HG02885 (cell line): ENCODE data around the gene FYN.
A peak's percentile ranks its signal among the peaks of the same experiment; 100 is the strongest.

Experiments
- ATAC-seq: cut with Tn5 transposase; IDR thresholded peaks from one replicate; pipeline ENCODE4 v1.9.1; 2021; ENCODE audit warnings: mild to moderate bottlenecking; ENCODE audit not compliant: unreplicated experiment, poor library complexity

FYN gene

DNA sequence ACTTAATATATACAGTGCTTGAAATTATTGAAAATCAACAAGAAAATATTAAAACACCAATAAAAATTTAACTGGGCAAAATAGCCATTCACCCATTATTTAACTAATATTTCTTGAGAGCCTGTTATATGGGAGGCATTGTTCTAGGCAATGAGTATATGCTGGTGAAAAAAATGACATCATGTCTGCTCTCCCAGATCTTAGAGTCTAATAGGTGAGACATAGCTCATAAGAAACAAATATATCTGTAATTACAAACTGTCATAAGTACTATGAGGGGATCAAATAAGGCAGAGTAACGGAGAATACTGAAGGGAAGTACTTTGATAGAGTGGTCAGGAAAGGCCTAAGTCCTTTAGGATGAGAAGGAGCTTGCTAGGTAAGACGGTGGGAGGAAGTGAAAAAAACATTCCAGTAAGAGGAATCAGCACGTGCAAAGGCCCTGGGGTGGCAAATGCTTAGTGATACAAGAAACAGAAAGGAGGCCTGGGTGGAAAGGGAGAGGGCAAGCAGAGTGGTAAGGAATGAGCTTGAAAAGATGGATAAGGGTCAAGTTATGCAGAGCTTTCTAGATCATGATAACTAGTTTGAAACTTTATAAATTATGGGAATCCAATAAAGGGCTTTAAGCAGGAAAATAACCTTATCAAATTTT, 12.2 kb upstream of the FYN start:
- no peak for ATAC-seq

DNA sequence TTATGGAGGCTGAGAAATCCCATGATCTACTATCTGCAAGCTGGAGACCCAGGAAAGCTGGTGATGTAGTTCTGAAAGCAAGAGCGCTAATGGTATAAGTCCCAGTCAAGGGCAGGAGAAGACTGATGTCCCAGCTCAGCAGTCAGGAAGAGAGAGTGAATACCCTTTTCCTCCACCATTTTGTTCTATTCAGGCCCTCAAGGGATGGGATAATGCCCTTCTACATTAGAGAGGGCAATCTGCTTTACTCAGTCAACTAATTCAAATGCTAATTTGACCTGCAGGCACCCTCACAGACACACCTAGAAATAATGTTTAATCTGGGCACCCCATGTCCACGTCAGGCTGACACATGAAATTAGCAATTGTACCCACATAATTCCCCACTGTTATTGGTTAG, 10.8 kb upstream of the FYN start:
- no peak for ATAC-seq

DNA sequence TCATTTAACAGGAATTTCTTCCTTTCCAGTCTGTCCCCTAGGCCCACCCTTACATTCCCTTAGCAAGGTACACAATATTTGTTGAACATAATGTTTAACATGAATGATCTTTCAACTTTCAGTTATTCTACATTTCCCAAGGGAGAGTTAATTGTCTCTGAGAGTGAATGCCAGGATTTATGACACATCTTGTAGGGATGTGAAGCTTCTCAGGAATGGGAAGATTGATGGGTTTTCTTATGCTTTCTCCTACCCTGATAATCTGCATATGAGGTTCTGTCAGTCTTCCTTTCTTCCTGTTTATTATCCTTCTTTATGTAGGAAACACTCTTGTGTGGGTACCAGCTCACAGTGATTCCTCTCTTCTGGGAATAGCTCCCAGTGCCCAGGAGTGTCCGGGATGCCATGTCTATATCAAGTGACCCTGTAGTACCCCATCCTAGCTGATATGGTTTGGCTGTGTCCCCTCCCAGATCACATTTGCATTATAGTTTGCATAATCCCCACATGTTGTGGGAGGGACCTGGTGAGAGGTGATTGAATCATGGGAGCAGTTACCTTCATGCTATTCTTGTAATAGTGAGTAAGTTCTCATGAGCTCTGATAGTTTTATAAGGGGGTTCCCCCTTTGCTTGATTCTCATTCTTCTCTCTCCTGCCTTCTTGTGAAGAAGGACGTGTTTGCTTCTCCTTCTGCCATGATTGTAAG, 7.1 kb upstream of the FYN start:
- ATAC-seq, result no peak

DNA sequence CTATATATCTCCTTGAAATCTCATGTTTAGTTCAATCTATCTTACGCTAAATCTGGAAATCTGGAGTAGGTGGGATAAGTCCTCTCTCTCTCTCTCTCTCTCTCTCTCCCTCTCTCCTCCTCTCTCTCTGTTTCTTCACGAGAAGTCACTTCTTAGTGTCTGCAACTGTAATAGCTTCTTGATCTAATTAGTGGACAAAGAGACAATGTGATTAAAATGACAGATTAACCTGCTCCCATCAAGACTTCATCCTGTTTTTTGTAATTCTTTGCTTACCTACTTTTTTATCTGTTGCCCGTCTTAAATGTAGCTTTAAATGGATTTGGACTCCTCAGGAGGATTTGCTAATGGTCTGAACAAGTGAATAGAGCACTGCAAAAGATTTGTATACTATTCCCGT, 2.5 kb upstream of the FYN start:
- ATAC-seq, result no peak

DNA sequence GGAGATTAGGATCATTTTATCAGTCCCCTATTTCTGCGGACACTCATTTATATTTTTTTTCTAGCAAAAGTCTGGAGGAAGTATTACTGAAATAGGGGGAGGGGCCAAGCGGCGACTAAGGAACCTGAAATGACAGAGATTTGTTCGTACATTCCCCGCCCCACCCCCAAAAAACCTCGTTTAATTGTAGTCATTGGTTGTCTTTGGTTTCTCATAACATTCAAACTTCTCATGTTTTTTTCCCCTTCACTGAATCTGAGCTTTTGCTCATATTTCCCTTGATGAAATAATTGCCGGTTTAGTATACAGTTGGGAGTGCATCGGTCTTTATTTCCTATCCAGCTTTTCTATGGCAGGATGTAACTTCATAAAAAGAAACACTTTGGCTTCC, 768 bp upstream of the FYN start:
- no peak for ATAC-seq

DNA sequence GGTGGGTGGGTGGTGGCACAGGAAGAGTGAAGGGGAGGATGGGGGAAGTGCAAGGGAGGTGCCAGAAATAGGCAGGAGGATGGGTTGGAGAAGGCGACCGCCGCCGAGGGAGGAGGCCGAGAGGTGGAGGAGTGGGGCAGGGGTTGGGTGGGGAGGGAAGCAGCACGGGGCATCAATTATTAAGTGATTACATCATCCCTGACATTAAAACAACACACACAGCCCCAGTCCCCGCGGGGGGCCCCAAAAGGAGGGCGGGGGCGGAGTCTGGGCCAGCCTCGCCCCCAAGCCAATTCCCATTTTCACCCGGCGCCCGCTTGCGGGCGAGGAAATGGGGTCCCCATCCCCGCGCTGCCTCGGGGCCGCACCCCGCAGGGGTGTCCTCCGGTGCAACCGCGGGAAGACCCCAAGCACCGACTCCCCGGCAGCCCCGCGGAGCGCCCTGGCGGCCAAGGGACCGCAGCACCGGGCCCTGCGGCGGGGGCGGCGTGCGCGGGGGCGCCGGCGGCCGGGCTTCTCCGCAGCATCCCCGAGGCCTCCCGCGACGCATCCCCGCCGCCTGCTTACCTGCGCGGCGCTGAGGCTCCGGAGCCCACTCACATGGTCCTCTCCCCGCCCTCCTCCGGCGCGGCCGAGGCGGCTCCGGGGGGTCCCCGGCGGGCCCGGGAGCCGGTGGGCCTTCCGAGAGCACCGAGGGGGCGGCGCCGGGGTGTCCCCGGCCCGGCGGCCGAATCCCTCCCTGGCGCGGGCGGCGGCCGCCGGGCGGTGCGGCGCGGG, 663 bp downstream of the FYN start:
- ATAC-seq, result peak; percentile 24

DNA sequence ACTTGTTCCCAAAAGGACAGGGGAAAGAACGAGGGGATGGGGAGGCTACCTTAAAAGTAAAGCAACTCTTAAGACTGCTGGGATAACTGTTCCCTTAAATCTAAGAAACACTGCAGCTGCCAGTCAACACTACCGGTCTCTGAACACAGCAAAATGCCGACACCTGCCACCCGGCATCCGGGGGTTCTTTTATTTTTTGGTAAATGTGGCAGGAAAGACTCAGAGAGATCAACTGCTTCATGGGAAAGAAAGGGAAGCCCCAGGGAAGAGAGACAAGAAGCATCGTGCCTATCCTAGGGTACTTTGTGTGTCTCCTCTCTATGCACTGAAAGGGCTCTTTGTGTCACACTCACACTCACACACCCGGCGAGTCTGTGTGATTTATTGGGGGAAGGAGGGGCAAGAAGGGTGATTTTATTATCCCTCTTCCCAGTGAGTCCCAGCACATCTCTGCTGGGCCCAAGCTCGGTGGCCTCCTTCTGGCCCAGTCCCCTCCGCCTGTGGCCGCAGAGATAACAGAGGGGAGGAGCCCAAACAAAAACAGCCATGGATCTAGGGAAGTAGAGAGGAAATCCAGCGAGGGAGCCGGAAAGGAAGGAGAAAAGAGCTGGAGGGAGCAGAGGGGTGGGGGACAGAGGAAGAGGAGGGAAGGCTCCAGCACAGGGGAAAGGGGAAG, 1.4 kb downstream of the FYN start:
- ATAC-seq, result no peak

DNA sequence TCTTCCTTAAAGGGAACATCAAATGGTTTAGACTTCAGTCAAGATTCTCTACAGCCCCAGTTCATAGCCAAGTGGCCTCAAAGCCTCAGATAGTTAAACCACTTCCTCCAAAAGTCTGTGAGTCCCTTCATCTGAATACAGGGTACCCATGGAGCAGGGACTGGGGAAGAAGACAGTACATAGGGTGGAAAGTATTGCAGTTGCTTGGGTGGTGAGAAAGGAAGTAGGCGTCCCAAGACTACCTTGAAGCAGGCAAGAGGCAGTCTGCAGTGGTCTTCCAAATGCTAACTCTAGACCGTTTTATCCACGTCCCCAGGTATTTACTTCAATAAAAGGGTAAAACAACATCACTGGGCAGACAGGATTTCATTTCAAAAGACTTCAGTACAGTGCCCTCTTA, 2.0 kb downstream of the FYN start:
- ATAC-seq, result peak; percentile 19

DNA sequence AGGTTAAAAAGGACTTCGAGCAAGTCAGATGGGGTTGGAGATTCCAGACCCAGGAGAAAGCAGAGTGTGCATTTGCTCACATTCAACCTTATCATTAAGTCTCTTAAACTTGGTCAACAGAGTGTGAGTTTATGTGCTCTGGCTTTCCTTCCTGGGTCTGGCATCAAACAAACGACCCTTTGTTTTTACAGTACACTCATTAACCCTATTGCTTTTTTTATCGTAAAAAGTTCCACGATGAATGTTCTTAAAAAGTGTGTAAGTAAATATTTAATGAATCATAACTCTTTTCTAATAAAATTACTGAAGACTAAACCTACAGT, 2.5 kb downstream of the FYN start:
- no peak for ATAC-seq

DNA sequence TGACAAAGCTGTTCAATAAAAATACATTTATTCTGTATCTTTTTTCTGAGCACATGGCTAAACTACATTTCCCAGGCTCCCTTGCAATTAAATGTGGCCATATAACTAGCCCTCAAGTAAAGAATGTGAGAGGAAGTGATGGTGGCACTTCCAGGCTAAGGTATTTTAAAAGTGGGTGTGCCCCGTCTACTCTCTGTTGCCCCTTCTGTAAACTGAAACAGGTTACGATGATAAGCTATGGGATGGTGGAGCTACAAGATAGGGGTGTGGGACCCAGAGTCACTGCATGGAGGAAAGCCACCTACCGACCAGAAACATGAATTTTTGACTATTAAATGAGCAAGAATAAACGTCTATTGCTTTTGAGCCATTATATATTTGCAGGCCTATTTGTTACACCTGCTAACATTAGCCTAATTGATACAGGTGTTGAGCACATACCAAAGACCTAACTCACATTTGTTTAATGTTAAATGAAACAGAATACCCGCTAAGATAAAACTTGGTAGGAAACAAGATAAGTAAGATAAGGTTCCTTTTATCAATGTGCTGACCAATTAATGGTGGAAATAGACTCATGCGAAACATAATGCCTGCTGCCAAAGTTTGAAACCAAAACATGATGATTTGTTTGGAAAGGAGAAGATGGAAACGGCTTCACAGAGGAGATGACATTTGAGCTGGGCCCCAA, 3.1 kb downstream of the FYN start:
- no peak for ATAC-seq

DNA sequence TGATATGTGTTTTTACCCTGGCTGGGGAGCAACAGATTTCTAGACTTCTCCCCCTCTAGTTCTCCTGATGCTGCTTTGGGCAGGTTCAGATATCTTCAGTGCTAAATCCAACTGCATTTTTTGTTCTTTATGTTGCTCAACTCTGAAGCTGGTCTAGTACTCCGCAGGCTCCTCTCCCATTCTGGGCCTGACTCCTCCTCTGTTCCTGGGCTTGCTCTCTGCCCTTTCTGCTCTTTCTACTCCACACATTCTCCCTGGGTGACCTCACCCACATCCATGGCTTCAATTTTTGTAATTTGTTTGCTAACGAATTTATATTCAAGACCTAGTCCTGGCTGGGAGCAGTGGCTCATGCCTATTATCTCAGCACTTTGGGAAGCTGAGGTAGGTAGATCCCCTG, 6.4 kb downstream of the FYN start:
- no peak for ATAC-seq

DNA sequence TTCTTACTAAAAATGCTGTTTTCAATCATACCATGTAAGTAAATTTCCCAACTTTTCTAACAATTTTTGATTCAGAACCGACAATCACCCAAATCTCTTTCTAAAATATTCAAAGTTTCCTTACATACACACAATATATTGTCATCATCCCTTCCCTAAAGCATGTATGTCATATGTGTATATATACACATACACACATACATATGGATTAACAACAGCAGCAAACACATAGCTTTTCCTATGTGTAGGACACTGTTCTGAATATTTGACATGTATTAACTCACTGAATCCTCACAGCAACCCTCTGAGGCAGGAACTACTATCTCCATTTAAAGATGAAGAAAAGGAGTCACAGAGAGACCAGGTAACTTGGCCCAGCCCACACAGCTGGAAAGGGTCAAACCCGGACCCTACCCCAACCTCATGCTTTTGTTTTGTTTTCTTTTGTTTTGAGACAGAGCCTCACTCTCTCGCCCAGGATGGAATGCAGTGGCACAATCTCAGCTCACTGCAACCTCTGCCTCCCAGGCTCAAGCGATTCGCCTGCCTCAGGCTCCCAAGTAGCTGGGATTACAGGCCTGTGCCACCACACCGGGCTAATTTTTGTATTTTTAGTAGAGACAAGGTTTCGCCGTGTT, 7.2 kb downstream of the FYN start:
- no peak for ATAC-seq

DNA sequence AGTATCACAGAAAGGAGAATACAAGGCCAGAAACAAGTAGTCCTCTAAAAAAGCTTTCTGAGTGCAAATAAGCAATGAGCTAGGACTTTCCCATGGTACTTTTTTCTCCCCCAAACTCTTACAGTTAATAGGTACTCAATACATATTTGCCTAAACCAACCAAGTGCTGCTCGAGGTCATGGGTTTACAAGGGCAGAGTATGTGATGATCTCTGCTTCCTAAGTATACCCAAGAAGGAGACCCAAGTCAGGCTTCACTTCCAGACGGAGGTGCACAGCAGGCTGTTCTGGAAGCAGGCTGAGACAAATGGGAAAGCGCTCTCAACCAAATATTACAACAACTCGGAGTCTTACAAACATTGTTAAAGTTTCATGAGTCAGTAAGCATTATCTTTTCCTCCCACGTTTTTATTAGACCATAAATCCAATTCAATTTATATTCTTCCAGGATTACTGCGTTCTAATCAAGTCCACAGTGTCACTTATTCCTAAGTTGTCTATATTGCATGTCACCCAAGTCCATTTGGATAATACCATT, 8.1 kb downstream of the FYN start:
- ATAC-seq, result peak; percentile 55

DNA sequence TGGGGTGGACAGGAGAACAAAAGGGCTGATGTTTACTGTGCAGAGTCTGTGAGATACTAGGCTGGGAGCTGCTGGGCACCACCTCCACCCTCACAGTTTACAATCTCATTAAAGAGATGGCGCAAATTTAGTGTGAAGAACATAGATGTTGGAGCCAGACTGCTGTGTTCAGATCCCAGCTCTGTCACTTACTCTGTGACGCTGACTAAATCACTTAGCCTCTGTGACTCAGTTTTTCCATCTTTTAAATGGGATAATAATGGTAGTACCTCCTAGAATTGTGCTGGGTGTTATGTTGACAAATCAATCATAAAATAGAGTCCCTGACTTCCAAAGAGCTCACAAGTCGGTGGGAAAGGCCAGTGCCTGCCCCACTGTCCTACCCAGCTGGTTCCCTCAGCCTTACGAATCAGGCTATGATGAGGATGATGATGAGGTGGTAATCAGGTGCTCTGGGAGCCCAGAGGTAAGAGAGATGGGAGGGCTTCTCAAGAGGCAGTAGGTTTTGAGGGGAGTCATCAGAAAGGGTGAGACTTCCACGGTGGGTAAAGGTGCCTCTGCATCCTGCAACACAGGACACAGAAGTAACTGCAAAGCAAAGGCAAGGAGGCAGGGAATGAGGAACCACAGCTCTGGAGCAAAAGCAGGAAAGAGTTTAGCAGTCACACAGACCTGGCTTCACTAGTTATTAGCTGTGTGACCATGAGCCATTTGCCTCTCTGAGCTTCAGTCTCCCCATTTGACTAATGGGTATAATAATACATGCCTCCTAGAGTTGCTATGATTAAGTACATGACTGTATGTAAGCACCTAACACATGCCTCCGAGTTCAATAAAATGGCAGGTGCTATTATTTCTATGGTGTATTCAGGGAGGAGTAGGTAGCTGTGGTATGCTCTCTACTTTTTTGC, 8.9 kb downstream of the FYN start:
- ATAC-seq, result peak; percentile 51

DNA sequence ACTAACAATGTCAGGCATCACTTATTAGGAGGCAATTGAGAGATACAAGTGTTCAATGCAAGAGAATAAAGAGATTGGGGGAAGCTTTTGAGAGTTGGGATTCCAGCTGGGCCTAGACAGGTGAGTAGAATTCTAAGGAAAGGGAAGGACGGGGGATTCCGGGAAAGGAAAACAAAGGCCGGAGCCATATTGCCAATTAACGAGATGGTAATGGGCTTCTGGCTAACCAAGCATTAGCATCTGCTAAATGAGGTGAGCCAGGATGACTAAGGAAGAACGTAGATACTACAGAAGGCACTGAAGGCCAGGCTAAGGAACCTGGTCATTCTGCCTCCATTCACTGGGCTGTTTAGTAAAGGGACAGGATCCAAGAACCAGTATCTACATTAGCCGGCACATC, 10.5 kb downstream of the FYN start:
- no peak for ATAC-seq

DNA sequence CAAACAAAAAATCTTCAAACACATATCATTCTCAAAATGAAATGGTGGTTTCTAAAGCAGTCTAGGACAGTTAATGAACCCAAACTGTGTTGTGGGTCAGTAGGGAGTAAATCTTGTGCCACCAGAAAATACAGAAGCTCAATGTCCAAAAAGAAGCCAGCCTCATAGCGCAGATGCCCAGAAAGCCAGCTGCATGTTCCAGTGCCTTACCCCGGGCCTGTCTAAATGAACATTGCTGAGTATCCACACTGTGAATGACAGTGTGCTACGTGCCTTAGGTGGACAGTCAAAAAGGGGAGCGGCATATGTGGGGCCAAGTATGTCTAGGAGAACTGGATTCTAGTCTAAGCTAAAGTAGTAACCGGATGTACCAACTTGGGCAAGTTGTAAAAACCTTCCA, 10.9 kb downstream of the FYN start:
- ATAC-seq, result no peak

DNA sequence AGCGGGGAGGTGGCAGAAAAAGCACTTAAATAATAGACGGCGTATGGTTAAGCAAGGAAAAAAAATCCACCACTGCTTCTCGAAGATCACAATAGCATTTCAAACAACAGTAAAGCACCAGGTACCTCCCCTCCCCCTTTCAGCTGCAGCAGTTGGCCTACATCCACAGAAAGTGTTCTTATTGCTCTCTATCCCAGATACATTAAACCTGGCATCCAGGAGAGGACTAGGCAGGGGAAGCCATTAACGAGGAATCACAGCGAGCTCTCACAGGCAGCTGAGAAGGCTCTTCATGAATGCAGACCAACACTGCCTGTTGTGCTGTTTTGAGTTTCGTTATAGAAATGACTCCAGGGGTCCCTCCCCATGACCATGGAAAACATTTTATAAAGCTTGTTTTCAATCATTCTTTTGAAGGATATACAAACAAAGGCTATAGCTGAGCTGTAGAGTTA, 11.8 kb downstream of the FYN start:
- ATAC-seq, result no peak

DNA sequence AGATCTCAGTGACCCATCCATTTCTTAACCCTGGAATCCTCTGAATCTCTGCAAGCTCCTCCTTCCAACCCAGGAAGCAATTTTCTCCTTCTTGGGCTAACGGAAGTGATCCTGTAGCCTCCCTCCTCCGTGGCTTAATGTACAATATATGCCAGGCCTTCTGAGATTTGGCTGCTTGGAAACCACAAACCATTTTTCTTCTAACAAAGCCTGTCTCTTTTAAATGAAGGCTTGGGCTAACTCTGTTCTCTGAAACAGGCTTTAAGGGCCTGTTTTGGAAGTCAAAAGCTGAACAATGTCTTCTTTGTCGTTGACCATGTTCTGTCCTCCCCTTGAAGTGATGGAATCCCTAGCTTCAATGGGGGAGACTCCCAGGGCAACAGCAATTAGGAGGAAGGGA, 14.9 kb downstream of the FYN start:
- no peak for ATAC-seq
